H1 (cell line): Measurements from ENCODE around the gene R3HDM4. TPM values are rescaled to one million over a fixed set of nuclear protein-coding genes. Genes with fewer than 3 reads are reported as not detected.

Source experiments
- BACH1 ChIP-seq: IDR thresholded peaks from 2 replicates; pipeline ENCODE4 v1.6.1; 2012; ENCODE audit warnings: low read length, improper control_type of control experiment
- NRF1 ChIP-seq: IDR thresholded peaks from 2 replicates; pipeline ENCODE4 v1.6.1; 2011; ENCODE audit warnings: mild to moderate bottlenecking, low read depth, low read length, improper control_type of control experiment
- polyA plus RNA-seq, 7 experiments: library from polyadenylated mRNA; depleted of rRNA in 3 of 7; stranded (reverse) in 5 of 7; unstranded in 2 of 7; fragments of >200 nt in 5 of 7; fragments of 200-250 nt in 2 of 7; gene quantifications; 1 replicate in 5 of 7; 2 replicates in 1 of 7; 4 replicates in 1 of 7; pipeline versions ENCODE4 v1.2.1 to v1.2.3, GENCODE V29; 2011 to 2013; ENCODE audit warnings: missing spikeins in 2 of 7, mixed read lengths in 2 of 7
- total RNA-seq: library from RNA; stranded (reverse); fragmentation: NEBNext Ultra II Directional; extraction: Animal tissue kit (Norgen Biotek cat#: 25700); gene quantifications from 2 replicates; pipeline ENCODE4 v1.2.1, GENCODE V29; 2021

R3HDM4 gene
- total and polyA plus RNA-seq, 2 of the 8 experiments (the other 6 are each of a cell fraction or from before 2014, with no cell fraction given) = 76.8 to 102 TPM

DNA sequence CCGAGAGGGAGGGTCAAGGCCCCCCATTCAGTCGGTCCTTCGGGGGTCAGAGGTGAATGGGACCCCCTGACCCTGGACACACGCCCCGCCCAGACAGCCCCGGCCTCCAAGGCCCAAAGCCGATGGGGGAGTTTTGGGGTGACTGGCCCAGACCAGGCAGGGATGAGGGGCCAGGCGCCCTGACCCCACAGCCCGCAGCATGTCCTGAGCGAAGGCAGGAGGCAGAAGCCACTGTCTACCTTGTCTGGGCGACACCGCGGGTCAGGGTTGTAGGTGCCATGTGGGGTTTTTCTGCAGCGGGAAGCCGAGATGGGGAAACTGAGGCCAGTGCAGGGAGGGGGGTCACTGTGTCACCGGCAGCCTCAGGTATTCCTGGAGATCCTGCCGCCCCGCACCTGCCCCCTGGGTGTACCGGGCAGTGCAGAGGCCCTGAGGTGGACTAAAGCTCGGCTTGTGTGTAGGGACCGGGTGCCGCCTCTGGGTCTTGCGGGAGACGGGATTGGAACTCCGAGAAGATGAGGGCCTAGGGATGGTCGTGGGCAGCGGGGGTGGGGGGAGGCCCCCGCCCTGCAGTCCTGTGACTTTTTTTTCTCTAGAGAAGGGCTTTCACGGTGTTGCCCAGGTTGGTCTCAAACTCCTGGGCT lies 21.3 kb upstream of the R3HDM4 start (continued):
- TF ChIP-seq BACH1 = no peak
- no peak for TF ChIP-seq NRF1
- TF ChIP-seq, all 59 proteins: peak for 0
